CD4-positive, alpha-beta T cell treated with Interleukin-4 for 4 hours (primary cell): ENCODE results near the gene PCAT7.
A peak's percentile ranks its signal among the peaks of the same experiment; 100 is the strongest.
"Not testable (repeated sequence)": the region's sequence is repeated elsewhere in the genome, so short reads cannot be mapped to it uniquely, and the experiment has no call there.

ENCODE experiments used
- DNase-seq: peaks from one replicate; pipeline ENCODE4 v3.0.0-alpha.2; 2020

Gene PCAT7

DNA sequence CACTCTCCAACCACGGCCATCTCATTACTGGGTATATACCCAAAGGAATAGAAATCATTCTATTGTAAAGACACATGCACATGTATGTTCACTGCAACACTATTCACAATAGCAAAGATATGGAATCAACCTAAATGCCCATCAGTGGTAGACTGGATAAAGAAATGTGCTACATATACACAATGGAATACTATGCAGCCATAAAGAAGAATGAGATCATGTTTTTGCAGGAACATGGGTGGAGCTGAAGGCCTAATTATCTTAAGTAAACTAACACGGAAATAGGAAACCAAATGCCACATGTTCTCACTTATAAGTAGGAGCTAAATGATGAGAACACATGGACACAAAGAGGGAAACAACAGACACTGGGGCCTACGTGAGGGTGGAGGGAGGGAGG is 9.4 kb downstream of the PCAT7 start:
- DNase-seq = not testable (repeated sequence)

DNA sequence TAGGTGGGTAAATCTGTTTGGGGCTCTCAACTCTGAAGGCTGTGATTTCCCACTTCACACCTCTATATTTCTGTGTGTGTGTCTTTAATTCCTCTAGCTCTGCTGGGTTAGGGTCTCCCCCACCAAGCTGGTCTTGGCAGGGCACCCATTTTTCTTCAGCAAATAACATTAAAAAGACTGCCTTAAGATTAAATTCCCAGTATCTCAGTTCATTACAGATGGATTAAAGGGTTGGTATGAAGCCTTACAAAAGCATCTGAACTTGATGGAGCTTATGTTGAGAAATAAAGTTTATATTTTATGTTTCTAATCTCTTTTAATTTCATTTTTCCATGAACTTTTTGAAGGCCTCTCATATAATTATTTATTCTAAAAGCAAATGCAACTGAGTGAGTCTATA is 11.7 kb downstream of the PCAT7 start:
- no peak for DNase-seq

DNA sequence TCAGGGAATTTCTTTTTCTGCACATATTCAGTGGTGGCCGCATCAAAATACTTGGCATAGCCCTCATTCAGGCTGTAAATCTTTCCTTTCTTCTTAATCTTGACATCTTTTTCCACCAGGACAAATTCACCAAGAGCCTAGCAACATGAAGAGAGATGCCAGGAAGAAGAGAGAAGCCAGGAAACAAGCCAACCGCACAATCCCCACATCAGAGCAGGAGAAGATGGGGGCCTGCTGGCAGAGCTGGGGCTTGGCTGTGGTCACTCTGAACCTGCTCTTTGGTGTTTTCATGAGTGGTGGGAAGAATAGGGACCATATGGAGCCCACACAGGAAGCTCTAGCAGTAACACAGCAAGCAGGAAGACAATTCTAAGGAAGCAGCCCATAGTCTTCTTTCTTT is 12.4 kb downstream of the PCAT7 start:
- DNase-seq = no peak

- no peak for DNase-seq
Measured at GRCh38 chr9:94568250-94568889, 13.5 kb downstream of the PCAT7 start.

- DNase-seq = no peak
Measured at GRCh38 chr9:94568972-94569712, 14.3 kb downstream of the PCAT7 start.

DNA sequence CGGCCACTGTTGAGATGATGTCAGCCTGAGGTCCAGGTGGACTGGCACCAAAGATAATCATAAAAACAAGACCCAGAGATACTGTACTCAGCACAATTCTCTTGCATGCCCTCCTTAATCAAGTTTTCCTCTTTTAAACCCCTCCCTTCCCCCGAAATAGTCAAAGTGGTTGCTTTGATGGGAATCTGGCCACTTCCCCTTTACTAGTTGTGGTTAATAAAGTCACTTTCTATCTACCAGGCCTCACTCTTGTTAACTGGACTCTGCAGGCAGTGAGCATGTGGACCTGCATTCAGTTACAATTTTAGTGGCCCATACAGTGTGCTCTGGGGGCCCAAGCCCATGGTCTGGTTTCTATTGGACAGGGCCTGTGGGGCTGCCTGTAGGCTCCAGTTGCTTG is 21.2 kb downstream of the PCAT7 start:
- DNase-seq = no peak

DNA sequence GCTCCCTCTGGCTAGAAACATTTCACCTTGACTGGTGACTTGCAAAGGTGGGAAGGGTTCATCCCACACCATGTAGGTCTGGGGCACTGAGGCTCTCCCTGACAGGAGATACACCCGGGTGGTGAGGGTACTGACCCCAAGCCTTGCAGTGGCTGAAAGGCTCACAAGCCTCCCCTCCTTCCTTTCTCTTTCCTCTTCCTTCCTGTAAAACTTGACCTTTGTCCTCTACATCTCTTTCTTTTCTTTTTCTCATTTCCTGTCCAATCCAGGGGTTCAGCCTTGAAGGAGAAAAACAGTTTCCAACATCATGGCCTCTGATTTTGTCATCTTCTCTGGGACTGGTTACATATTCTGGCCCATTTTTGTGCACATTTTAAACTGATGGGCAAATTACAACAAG is 22.2 kb downstream of the PCAT7 start:
- no peak for DNase-seq

DNA sequence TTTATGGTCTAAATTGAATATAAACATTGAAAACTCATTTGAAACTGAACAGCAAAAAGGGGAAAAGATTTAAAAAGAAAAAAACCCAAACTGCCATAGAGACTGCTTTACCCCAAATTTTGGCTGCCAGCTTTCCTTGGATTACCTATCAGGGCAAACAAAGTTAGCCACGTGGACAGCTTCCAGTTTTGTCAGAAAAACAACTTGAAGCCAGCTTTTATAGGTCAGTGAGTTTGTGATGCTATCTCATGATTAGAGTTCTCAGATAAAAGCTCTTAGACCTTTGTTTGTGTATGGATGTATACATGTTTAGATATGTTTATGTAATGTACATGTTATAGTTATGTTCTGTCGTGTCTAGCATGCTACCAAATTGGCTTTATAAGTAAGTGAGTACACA is 22.7 kb downstream of the PCAT7 start:
- no peak for DNase-seq

- DNase-seq = no peak
Measured at GRCh38 chr9:94581728-94582127, 26.8 kb downstream of the PCAT7 start.

DNA sequence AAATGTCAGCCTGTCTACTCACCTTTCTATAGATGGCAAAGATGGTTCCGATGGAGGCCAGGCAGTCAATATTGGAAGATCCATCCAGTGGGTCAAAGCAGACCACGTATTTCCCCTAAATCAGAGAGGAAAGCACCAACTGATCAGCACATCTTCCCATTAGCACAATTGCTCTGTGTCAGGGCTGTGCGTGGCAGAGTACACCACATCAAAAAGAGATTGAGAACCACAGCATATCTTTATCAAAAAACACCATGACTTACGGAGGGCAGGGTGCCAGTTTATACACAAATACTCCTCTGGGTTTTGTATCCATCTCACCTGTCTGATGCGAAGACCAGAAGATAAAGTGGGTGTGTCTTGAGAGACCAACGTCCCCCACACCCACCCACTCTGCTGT is 29.7 kb downstream of the PCAT7 start:
- DNase-seq = no peak

GRCh38 chr9:94586316-94586715 is 31.4 kb downstream of the PCAT7 start:
- DNase-seq = no peak

- no peak for DNase-seq
Measured at GRCh38 chr9:94586814-94587213, 31.9 kb downstream of the PCAT7 start.

DNA sequence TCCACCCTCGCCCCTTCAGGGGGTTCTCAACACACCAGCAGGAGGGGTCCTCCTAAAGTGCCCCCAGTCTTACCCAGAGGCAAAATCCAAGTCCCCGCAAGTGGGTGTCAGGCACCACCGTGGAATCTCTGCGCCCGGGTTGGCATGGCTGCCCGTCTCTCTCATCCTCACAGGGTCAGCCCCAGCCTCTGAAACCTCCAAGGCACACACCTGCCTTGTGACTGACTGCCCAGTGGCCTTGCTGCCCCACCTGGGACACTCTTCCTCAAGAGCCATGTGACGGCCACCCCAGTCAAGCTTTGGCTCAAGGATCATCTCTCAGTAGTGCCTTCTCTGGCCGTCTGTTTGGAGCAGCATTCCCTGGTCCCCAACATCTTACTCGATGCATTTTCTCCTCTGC is 33.8 kb downstream of the PCAT7 start:
- DNase-seq = no peak

- DNase-seq = not testable (repeated sequence)
Measured at GRCh38 chr9:94591046-94591545, 36.2 kb downstream of the PCAT7 start.

DNA sequence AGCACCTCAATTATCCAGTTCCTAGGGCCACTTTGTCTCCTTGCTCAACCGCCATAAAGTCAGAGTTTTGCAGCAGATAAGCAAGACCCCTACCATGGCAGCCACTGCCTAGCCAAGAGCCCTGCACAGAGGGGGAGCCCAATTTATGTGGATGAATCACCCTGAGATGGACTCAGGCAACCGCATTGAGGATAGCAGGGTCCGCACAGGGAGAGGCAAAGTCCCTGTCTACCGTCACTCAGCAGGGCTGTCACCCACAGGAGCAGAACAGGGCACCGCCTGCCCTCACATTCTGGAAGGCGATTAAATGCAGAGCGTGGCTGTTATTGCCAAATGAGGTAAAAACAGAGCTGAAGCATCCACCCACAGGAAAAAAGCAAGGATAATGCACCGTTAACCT is 37.0 kb downstream of the PCAT7 start:
- no peak for DNase-seq

DNA sequence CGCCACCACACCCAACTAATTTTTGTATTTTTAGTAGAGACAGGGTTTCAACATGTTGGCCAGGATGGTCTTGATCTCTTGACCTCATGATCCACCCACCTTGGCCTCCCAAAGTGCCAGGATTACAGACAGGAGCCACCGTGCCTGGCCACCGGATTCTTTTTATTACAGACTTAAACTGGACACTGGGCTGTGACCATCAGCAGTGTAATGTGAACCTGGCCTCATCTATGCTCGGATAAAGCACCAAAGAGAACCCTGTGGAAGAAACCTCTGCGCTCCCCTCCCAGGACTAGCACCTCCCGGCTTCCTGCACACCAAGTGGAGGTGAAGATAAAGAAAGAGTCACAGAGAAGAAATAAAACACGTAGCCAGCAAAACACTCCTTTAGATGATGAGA is 37.8 kb downstream of the PCAT7 start:
- DNase-seq = not testable (repeated sequence)

DNA sequence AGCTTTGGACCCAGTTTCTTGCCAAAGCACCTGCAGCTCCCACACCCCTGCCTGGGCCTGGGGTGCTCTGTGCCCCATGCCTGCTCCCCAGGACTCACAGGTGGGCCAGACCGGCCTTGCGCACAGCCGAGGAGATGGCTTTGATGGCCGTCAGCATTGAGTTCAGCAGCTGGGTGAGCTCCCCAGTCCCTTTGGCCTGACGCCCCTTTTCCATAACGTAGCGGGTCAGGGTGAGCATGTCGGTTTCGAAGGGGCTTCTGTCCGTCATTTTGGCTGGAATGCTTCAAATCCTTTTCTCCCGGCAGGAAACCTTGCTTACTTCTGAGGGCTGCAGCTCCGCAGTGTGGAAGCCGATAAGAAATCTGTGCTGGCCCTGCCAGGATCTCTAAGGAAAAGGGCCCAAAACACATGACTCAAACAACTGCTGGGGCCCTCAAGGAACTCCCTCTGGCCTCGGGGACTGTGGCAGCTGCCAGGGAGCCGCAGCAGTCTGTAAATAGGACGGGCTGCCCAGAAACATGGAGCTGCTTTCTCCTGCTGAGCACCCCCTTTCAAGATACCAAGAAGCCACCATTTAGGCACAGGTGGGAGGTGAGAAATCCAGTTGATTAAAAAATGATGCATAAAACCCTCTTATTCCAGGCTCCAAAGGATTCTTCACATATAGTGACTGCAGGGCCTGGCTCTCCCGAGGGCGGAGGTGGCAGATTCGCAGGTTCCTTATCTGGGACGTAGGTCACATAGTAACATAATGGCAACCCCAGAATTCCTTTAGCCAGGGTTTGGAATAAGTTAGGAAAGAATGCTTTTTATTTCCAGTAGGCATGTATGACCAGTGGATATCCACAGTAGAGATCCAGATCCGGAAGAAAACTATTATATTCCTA is 38.8 kb downstream of the PCAT7 start, which contains the start of gene FBP2:
Gene FBP2, minus strand, starts transcription at position 366 of the 887 bp plus-strand sequence. Its CDS starts 98 bp downstream, at position 268.
- DNase-seq = no peak

DNA sequence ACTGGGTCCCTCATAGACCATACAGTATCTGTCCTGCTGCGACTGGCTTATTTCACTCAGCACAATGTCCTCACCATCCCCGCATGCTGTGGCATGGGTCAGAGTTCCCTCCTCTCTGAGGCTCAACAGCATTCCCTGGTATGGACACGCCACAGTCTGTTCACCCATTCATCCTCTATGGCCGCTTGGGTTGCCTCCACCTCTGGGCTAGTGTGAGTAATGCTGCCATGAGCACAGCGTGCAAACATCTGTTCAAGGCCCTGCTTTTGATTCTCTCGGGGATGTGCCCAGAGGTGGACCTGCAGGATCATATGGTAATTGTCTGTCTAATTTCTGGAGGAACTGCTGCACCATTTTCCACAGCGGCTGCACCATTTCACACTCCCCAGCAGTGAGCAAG is 44.2 kb downstream of the PCAT7 start:
- DNase-seq = no peak

GRCh38 chr9:94600258-94600657 is 45.4 kb downstream of the PCAT7 start:
- DNase-seq = no peak

GRCh38 chr9:94600715-94601114 is 45.8 kb downstream of the PCAT7 start:
- DNase-seq = no peak

DNA sequence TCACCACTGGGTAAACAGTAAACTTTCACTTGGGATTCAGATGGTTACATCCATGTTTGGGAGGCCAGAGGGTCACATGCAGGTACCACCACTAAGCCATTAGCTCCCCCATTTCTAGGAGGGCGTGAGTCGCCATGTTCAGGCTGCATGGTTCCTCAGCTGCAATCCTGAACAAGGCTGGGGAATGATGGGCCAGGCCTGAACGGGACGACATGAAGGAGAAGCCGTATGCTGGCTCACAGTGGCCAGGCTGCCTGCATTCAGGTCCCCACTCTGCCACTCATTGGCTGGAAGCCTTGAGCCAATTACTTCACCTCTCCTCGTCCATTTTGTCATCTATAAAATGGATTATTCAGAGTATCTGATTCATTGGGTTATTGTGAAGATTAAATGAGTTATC is 47.8 kb downstream of the PCAT7 start:
- DNase-seq = no peak

DNA sequence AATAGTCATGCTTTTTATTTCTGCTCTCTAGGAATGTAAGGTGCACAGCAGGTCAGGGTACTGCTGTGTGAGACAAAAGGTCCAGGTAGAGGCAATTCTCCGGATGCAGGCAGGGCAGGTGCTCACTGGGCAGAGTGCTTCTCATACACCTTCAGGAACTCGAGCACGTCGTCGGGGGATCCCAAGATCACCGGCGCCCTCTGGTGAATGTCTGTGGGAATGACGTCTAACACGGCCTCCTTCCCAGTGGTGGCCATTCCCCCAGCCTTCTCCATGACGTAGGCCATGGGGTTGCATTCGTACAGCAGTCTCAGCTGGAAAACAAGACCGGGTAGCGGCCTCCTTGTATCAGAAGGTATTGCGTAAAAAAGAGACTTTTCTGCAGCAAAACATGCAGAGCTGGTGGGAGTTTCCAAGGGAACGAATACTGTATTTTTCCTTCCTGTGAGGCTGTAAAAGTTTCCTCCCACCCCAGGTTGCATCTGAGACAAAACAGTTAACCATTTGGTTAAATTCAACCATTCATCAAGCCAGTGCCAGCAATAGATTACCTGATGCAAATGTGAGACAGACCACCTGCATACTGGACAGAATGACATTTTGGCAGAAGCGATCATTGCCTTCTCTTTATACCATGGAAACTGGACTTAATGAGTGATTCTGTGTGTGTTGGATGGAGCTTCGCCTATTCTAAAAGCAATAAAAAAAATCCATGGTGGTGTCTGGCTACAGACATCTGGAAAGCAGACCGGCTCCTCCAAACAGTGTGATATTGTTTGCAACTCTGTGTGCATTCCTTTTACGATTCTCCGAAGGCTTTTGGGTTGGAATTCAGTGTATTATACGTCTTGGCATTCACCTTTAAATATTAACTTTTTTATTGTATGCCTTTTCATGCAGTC is 48.6 kb downstream of the PCAT7 start:
- DNase-seq = peak; percentile 50
